GM18505 (cell line): ENCODE data around the gene SNRPA1.

ENCODE experiments used
- ATAC-seq: cut with Tn5 transposase; IDR thresholded peaks from one replicate; pipeline ENCODE4 v1.9.1; 2021; ENCODE audit not compliant: unreplicated experiment
- POLR2A ChIP-seq: IDR thresholded peaks from 4 replicates; pipeline ENCODE4 v1.6.1; 2011; ENCODE audit warnings: borderline replicate concordance; ENCODE audit not compliant: insufficient read depth, insufficient read length; ENCODE audit errors: extremely low read depth

Gene SNRPA1

DNA sequence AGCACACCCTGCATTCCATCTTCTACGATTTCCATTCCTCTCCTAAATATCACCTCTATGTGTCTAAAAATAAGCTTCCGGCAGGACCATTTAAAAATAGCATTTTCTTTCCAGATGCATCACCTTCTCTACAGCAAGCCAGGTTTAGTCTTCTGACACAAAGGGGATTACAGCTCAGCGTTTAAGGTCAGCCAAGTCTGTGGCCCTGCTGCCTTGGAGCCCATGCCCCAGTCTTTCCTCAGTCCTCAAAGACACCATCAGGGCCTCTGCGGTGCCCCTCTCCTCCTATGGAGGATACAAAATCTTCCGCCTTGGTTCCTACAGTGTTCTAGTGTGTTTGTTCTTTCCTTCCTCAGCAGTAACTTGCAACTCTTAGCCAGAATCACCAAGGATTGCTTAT lies 21.5 kb downstream of the SNRPA1 start:
- TF ChIP-seq POLR2A, result no peak

DNA sequence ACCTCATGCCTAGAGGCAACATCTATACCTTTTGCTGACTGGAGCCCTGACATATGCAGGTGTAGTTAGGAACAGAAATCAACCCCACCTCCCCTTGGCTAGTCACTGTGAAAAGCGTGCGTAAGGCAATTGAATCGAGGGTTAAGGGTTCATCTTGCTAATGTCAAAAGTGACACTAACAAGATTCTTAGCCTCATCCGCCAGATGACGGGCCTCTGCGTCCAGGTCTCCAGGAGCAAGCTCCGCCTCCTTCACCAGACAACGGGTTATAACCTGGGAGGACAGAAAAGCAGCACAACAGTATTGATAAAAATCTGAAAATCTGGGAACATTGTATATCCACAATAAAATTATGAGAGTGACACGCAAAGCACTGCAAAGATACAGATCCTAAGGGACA lies 22.5 kb downstream of the SNRPA1 start:
- no peak for TF ChIP-seq POLR2A
- no peak for ATAC-seq

More for the DNA sequence above, 21.5 kb downstream of the SNRPA1 start:
- ATAC-seq, result no peak

DNA sequence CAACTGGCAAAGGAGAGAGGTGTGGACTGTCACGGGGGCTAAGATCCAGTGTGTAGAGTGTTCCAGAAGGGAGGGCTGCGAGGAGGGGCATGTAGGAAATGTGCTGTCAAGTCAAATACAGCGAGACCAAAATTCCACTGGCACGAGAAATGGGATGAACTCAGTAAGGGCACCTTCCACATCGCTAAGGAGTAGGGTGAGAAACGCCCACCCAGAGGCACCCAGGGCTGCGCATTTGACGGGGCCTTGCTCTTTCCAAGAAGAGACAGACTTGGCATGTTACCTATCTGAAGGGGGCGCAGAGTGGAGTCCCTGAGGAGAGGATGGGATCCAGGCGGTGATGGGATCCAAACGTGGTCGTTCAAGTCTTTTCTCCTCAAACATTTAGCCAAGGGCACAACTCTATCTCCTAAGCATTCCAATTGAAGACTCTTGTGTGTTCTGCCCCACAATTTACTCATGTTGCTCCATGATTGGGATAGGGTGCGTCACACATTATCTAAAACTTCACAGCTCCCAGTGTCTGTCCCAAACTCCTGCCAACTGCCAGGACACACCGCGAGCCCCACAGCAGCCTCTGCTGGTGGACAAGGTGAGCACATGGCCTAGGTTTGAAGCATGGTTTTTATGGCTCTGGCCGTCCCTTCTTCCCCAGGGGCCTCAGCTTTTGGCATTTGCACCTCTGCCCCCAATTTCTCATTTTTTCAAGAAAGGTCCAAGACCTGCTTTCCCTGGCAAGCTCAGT lies 25.4 kb downstream of the SNRPA1 start:
- no peak for ATAC-seq

DNA sequence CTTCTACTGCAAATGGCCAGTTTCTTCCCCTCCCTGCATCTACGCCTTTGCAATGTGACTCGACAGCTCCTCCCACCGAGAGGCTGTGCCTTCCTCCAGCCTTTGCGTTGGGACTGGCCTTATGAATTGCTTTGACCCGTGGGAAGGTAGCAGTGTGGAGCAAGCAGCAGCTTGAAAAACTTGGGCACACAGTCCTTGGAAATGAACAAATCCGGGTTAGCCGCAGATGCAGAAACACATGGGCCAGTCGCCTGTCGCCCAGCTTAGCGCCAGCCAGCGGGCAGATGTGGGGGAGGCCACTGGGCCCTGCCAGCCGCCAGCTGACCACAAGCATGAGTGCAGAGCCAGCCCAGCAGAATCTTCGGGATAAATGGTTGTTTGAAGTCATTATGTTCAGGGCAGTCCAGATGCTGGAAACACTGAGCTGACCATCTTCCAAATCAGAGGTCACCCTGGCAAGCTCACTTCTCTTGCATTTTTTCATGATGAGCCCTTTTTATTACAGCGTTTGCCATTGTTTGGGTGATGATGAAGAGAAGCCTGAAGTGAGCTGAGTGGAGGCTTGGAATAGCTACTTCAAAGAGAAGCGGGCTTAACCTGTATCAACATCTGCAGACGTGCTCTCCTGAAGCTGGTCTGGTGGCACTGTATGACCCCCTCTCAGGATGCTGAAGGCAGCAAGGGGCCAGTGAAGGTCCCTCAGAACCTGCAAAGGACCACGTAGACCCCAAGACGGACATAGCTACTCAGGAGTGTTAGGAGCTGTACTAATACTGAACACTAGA lies 27.5 kb downstream of the SNRPA1 start:
- no peak for TF ChIP-seq POLR2A

More for the DNA sequence above, 25.4 kb downstream of the SNRPA1 start:
- TF ChIP-seq POLR2A, result no peak

DNA sequence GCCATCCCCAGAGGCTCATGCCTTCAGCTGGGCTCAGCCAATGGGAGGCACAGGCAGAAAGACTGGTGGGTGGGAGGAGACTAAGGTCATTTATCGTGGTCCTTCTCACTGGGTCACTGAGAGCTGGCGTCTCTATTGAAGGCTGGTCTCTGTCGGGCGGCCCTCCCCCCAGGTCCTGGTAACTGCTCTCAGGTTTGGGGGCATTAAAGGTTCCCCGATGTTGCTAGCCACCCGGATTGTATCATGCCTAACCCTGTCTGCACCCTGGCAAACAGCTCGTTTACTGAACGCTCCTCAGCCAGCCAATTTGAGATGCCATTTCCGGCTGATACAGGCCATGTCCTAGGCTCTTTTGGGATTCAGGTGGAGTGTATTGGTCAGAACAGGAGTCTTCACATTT lies 28.3 kb downstream of the SNRPA1 start:
- no peak for TF ChIP-seq POLR2A
- no peak for ATAC-seq

More for the DNA sequence above, 27.5 kb downstream of the SNRPA1 start:
- no peak for ATAC-seq

DNA sequence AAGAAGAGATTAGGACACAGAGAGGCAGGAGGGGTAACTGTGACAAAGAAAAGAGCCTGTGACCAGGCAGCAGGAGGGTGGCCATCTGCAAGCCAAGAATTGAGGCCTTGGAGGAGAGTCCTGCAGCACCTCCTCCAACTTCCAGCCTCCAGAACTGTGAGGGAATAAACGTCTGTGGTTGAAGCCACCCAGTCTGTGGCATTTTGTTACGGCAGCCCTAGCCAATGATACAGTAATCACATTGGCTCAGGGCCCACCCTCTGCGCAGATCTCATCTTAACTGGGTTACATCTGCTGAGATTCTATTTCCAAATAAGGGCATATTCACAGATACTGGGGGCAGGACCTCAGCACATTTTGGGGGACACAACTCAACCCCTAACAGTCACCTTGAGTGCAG lies 29.0 kb downstream of the SNRPA1 start:
- no peak for TF ChIP-seq POLR2A
- no peak for ATAC-seq

DNA sequence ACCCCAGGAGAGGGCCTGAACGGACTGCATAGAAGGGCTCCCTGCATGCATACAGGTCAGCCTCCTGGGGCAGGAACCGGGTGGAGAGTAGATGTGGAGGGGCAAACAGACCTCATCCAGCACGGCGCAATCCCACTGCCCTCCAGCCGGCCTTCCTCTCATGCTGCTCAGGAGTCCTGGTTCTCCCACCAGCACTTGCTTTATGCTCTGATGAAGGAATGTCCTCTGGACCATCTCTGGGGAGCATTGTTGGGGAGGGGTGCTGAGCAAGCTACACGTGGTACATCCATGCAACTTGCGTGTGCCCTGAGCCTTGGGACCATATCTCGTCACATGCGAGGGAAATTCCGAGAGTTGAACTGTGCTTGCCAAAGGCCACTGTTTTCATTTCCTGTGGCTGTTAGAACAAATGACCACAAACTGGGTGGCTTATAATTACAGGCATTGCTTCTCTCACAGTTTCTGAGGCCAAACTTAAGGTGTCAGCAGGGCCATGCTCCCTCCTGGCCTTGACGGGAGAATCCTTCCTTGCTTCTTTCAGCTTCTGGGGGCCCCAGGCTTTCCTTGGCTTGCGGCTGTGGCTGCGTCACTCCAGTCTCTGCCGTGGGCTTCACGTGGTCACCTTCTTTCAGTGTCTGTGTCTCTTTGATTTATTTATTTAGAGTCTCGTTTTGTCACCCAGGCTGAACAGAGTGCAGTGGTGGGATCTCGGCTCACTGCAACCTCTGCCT lies 30.0 kb downstream of the SNRPA1 start:
- no peak for TF ChIP-seq POLR2A
- ATAC-seq, result no peak

DNA sequence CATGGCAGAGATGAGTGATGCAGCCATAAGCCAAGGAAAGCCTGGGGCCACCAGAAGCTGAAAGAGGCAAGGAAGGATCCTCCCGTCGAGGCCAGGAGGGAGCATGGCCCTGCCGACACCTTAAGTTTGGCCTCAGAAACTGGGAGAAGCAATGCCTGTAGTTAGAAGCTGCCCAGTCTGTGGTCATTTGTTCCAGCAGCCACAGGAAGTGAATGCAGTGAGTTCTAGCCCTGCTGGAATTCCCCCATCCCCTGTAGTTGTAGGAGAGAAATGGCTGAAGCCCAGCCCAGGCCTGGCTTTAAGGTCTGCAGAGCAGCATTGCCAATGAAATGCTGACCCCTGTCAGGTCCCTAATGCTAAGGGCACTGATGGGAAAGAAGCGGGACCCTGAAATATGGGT lies 31.0 kb downstream of the SNRPA1 start:
- no peak for TF ChIP-seq POLR2A
- no peak for ATAC-seq

DNA sequence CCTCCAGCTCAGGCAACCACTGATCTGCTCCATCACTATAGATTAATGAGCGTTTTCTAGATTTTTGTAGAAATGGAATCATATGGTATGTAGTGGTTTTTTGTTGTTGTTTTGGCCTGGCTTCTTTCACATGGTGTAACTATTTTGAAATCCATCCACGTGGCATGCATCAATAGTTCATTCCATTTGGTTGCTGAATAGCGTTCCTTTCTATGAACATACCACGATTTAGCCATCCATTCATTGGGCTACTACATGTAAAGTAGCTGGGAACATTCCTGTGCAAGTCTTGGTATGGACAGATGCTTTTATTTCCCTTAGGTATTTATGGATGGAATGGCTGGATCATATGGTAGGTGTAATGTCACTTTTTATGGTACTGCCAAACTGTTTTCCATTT lies 32.5 kb downstream of the SNRPA1 start:
- no peak for ATAC-seq
- TF ChIP-seq POLR2A, result no peak

DNA sequence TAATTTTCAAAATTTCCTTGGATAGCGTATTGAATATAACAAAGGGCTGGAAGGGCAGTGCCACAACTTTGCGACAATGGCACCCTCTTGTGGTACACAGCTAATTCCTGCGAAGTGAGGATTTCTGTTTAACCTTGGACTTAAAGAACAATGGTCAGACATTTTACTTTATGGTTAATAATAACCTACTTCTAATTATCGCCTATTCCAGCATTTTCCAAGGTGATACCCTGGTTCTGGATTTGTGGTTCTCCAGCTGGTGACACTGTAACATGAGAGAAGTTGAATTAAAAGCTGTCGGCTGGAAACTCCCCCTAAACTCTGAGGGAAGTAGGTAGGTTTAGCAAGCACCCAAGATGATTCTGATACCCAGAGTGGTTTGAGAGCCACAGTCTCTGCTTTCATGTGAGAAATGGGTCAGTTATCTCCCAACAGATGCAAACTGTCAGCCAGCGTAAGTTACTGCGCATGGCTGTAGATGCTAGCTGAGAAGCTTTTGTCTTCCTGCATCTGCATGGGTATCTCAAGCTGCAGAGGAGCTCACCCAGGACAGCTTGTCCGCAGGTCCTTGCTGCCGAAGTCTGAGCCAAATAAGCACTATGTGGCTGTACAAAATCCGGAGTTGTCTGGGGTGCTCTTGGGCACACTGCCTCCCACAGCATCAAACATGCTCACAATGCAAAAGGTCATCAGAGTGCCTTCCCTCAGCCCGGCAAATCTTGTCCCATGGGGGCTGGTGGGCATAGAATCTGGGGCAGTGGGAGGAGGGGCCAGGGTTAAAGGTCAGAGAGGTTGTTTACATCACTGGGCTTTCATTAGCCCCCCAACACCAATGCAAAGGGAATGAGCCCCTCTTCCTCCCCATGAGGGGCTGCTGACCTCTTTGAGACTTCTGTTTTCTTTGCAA lies 36.6 kb downstream of the SNRPA1 start:
- TF ChIP-seq POLR2A, result no peak
- ATAC-seq, result no peak

DNA sequence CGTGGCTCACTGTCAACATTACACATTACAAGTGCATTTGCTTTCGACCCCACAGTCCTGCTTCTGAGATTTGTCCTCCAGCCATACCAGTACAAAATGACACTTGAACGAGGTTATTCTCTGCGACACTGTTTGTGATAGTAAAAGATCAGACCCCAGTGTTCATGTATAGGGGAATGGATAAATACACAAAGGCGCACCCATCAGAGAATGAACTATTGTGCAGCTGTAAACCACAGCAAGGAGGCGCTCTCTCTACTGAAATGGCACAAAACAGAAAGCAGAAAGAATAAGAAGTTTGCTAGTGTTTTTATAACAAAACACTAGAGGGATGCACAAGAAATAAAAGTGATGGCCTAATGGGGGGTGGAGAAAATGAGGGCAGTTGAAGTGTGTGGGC lies 38.3 kb downstream of the SNRPA1 start:
- no peak for TF ChIP-seq POLR2A
- no peak for ATAC-seq

DNA sequence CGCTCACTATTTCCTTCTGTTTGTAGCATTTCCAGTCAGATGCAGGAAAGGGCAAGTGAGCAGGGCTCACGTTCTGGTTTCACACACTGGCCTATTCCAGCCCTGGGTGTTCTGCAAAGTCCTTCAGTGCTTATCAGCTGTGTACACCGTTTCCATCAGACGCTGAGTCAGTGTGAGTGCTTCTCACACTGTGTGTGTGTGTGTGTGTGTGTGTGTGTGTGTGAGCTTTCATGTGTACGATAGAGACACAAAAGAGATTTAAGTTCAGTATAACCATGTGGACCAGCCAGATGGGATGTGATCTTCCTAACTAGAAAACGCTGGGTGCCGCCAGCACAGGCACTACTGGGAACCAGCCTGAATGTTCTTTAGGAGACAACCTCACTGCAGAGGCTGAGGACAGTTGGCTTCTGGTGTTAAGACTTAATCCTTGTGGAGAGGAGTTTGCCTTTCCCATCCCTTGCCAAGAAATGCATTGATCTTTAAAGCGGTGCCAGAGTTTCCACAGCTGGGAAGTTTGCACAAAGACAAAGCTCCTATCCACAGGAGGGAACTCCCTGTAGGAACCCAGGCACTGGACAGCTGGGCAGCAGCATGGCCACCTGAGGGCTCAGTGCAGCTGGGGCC lies 39.3 kb downstream of the SNRPA1 start:
- TF ChIP-seq POLR2A, result no peak
- ATAC-seq, result no peak

DNA sequence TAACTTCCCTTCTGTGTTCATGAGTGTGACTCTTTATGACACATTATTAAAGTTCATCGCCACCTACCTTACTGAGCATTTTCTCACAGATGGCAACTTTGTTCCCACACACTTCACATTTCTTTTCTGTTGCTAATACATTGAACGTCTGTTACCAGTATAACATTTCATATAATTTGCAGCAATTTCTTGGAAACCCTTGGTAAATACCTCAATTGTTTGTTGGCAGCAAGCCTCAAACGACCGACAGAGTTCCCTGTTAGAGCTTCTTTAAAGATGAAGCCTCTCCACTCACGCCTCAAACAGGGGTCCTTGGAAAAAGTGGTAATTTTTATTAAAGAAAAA lies 40.0 kb downstream of the SNRPA1 start:
- TF ChIP-seq POLR2A, result no peak
- ATAC-seq, result no peak
